Head of caudate nucleus (tissue), 42 donors: ENCODE data around the gene PRAME.

Experiments used
- DNase-seq, 42 donors: peaks; one replicate each; pipeline versions ENCODE4 v3.0.0 to v3.0.0-alpha.2; 2020 to 2021; ENCODE audit warnings: mixed read lengths in 7 of 42
- intact Hi-C: fragments of 100-400 bp; cut with DNase I; formaldehyde crosslinking; loops from one replicate; pipeline ENCODE4 v1.15.0; 2022

The PRAME gene

DNA sequence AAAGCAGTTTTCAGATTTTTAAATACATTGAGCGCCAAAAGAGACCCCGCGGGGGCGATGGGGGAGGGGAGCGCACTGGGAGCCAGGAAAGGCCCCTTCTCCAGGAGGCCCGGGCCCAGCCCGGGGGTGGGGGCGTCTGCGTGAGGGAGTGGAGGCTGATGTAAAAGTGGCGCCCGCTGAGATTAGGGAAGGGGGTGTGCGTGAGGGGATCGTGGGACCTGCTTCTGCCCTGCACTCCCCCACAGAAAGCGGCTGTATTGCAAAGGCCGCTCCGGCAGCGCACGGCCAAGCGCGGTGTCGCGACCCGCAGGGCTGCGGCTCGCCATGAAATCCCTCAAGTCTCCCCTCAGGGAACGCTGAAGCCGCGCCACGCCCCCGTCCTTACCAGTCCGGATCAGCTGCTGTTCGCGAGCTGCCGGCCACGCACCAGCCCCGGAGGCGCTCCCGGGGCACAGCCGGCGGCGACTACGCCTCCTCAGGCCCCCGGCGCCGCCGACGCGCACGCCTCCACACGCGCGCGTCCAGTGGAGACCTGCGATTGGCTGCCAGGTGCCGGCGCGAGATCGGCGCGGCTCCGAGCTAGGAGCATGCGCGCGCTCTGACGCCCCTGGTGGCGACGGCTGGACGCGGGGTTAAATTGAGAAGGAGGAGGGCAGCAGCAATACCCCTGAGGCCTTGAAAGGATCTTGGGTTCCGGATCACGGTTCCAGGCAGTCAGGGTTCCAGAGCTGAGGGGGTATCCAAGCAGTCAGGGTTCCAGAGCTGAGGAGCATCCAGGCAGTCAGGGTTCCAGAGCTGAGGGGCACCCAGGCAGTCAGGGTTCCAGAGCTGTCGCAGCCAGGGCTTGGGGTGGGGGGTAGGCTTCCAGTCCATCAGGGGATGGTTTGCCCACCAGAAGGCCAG lies 50.5 kb downstream of the PRAME start, which contains the start of gene ZNF280B:
Gene ZNF280B, minus strand, starts transcription at position 469 of the 903 bp plus-strand sequence. CDS start 19,344 bp downstream, outside the sequence.
- peak; percentile 16 to 87 (median 74) for DNase-seq
- intact Hi-C loops = no loop called here

DNA sequence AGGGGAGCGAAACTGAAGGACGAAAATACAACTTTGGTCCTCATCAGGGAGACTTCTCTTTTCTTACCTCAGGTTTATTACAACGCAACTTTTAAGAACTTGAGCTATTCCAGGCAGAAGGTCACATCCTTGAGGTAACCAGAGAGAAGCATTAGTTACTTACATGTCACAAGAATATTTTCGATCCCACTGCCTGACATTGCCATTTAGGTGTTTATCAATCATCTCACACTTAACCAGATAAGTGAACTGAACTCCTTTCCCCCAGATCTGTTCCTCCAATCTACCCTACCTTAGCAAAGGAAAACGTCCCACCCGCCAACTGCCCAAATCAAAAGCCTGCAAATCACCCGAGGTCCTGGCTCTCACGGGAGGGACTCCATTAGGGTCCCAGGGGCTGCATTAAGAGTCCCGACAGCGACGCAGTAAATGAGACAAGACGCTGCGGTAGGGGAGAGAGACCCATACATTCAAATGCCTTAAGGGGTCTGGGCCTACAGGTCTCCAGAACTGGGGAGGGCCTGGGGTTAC lies 51.3 kb downstream of the PRAME start:
- intact Hi-C loops = no loop called here

DNA sequence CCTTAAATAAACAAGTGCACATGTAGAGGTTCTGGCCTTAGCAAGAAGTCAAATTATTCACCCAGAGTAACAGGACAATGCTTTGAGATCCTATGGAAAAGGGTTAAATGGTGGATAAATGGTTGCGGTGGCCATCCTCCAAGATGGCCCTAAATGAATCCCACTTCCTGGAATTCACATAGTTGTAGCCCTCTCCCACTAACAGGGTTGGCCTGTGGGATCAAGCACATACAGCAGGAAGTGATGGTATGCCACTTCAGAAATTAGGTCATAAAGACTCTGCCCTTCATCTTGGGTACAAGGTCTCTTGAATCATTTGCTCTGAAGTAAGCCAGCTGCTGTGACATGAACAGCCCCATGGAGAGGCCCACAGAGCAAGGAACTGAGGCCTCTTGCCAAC lies 52.3 kb downstream of the PRAME start:
- DNase-seq = no peak
- intact Hi-C loops = no loop called here

More for the DNA sequence above, 51.3 kb downstream of the PRAME start:
- peak in 1 of 42 donors; percentile 1 for DNase-seq

DNA sequence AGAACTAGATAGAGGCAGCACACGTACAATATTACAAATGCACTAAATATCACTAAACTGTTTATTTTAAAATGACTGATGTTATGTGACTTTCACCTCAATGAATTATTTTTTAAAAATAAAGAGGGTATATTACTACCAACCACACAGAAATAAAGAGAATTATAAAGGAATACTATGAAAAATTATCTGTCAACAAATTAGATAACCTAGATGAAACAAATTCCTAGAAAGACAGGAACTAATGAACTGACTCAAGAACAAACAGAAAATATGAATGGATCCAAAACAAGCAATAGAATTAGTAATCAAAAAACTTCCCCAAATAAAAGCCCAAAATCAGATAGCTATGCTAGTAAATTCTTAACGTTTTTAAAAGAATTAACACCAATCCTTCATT lies 60.8 kb downstream of the PRAME start:
- intact Hi-C loops = no loop called here

More for the DNA sequence above, 60.8 kb downstream of the PRAME start:
- DNase-seq = no peak
